Colonic mucosa (tissue), 4 donors: ENCODE results near the gene DND1. TPM values are rescaled to one million over a fixed set of nuclear protein-coding genes. Genes with fewer than 3 reads are reported as not detected.
"Not testable (repeated sequence)": the region's sequence is repeated elsewhere in the genome, so short reads cannot be mapped to it uniquely, and the experiment has no call there.

Source experiments
- DNase-seq: peaks from one replicate; pipeline ENCODE4 v3.0.0-alpha.2; 2020
- H3K27ac ChIP-seq: fragments of 200-600 bp; one replicate; pipeline ENCODE4 v1.8.0; 2021
- H3K27me3 ChIP-seq: fragments of 200-600 bp; one replicate; pipeline ENCODE4 v1.8.0; 2021
- H3K36me3 ChIP-seq: fragments of 200-600 bp; one replicate; pipeline ENCODE4 v1.8.0; 2021
- H3K4me1 ChIP-seq: fragments of 200-600 bp; one replicate; pipeline ENCODE4 v1.8.0; 2021; ENCODE audit warnings: mild to moderate bottlenecking
- H3K4me3 ChIP-seq: fragments of 200-600 bp; one replicate; pipeline ENCODE4 v1.8.0; 2021
- H3K9ac ChIP-seq, 2 donors: one replicate each; pipeline ENCODE4 v1.7.0; 2013; ENCODE audit warnings: control low read depth in 2 of 2, low read depth in 2 of 2, low read length in 2 of 2
- H3K9me3 ChIP-seq: fragments of 200-600 bp; one replicate; pipeline ENCODE4 v1.8.0; 2021
- CTCF ChIP-seq: fragments of 200-600 bp; IDR thresholded peaks from one replicate; pipeline ENCODE4 v1.8.0; 2022; ENCODE audit warnings: antibody characterized with exemption, mild to moderate bottlenecking
- intact Hi-C: fragments of 100-400 bp; cut with DNase I; formaldehyde crosslinking; loops from one replicate; pipeline ENCODE4 v1.14.1; 2022
- total RNA-seq, 2 donors: library from RNA; stranded (reverse); fragmentation: NEBNext Ultra II Directional in 1 of 2; extraction: Animal tissue kit (Norgen Biotek cat#: 25700) in 1 of 2; gene quantifications; one replicate each; pipeline ENCODE4 v1.2.1, GENCODE V29; 2021
- donor health status: healthy.
- donor health status: DM: no; HTN: no; CAD: no.
- donor health status: DM: no; HTN: no; CAD: no.

DND1 gene
- total RNA-seq, 2 donors from 2014 or later, result 0.16 to 0.89 TPM

DNA sequence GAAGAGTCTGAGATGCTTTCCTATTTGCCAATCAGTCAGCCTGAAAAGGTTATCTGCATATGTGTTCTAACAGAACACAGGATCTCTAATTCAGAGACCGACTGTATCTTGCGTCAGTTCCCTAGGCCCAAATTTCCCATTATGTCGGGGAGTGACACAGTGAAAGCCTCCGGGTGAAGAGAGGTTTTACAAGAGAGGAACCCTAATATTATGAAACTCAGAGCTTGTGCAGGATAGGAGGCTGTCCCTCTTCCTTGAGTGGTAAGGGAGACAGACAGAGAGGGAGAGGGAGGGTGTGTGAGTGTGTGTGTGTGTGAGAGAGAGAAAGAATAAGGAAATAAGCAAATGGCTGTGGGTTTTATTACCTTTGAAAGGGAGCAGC is 42.3 kb downstream of the DND1 start:
- no peak for TF ChIP-seq CTCF
- Histone ChIP-seq H3K4me1 (peaks cover 4% of the 10 kb centered on the region), H3K4me3 (no peak overlapping the region), H3K27ac (peak overlapping the region; percentile 69), H3K36me3 (no peaks in the 10 kb centered on the region), H3K9ac (peak overlapping the region; percentile 30 to 91), H3K9me3 (no peaks in the 10 kb centered on the region), H3K27me3 (no peaks in the 10 kb centered on the region)
- intact Hi-C loops, result loop anchor here (5.0 kb wide), 1 partner anchor 64 kb away; no protein-coding TSS in a partner anchor
- no peak for DNase-seq

DNA sequence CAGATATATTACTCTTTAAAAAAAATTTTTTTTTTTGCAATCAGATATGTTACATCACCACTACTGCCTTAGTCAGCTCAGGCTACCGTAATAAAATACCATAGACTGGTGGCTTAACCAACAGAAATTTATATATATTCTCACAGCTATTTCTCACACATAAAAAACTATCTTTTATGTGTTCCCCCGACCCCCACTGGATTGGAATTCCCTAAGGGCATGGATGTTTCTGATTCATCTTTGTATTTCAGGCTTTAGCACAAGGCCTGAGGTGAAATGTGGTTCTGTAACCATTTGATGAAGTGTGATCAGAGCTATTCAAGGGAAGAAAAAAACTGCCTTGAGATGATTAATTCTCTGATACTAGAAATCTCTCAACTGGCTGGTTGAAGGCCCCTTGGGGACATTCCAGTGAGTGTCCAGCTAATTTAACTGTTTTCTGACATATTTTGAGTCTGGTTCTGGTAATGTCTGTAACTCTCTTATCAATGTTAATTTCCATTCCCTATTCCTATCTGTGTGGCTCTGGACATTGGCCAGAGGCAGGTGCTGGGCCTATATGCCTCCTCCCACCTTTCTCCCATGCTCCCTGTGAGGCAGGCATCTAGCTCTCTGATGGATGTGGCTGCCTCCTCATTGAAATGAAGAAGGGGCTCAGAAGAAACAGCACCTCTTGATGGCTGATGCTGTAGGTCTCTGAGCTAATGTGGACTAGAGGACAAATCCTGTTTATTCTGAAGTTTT is 42.9 kb downstream of the DND1 start:
- Histone ChIP-seq H3K27me3 (no peaks in the 10 kb centered on the region), H3K4me3 (no peak overlapping the region), H3K4me1 (peaks cover 4% of the 10 kb centered on the region), H3K27ac (peak overlapping the region; percentile 69), H3K36me3 (no peaks in the 10 kb centered on the region), H3K9ac (peak overlapping the region; percentile 30 to 91), H3K9me3 (no peaks in the 10 kb centered on the region)
- intact Hi-C loops, result loop anchor here (5.0 kb wide), 1 partner anchor 63 kb away; no protein-coding TSS in a partner anchor
- TF ChIP-seq CTCF, result no peak
- DNase-seq, result no peak

DNA sequence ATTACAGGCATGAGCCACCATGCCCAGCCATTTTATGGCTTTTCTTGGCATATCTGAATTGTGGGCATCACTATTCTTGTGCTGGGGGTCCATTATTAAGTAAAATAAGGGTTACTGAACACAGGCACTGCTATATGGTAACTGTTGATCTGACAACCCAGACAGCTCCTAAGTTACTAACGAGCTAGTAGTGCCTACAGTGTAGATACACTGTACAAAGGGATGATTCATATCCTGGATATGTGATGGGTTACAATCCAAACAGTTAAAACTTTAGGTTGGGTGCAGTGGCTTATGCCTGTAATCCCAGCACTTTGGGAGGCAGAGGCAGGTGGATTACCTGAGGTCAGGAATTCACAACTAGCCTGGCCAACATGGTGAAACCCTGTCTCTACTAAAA is 44.7 kb downstream of the DND1 start:
- H3K36me3 ChIP-seq, result no peaks in the 10 kb centered on the region
- intact Hi-C loops, result no loop called here
- no peak overlapping the region for H3K4me3 ChIP-seq
- no peak for TF ChIP-seq CTCF
- peaks cover 4% of the 10 kb centered on the region for H3K4me1 ChIP-seq
- H3K9me3 ChIP-seq, result no peaks in the 10 kb centered on the region
- no peak overlapping the region for H3K9ac ChIP-seq
- H3K27me3 ChIP-seq, result no peaks in the 10 kb centered on the region
- H3K27ac ChIP-seq, result no peak overlapping the region
- no peak for DNase-seq

GRCh38 chr5:140627972-140628371 is 45.4 kb downstream of the DND1 start:
- Histone ChIP-seq H3K27ac (no peak overlapping the region), H3K4me1 (peaks cover 4% of the 10 kb centered on the region), H3K9ac (no peak overlapping the region), H3K27me3 (no peaks in the 10 kb centered on the region), H3K36me3 (no peaks in the 10 kb centered on the region), H3K4me3 (no peak overlapping the region), H3K9me3 (no peaks in the 10 kb centered on the region)
- no peak for TF ChIP-seq CTCF
- no peak for DNase-seq
- intact Hi-C loops, result no loop called here

DNA sequence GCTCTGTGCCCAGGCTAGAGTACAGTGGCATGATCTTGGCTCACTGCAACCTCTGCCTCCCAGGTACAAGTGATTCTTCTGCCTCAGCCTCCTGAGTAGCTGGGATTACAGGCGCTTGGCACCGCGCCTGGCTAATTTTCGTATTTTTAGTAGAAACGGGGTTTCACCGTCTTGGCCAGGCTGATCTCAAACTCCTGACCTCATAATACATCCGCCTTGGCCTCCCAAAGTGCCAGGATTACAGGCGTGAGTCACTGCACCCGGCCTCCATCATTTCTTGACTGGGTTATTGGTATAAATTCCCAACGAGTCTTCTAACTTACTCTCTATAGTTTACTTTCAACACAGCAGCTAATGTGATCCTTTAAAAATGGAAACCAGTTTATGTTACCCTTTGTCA is 48.5 kb downstream of the DND1 start:
- H3K27ac ChIP-seq, H3K27me3 ChIP-seq, DNase-seq, H3K36me3 ChIP-seq, H3K9me3 ChIP-seq, H3K9ac ChIP-seq, intact Hi-C loops, H3K4me3 ChIP-seq, H3K4me1 ChIP-seq: not testable (repeated sequence)

GRCh38 chr5:140623061-140623460 is 50.3 kb downstream of the DND1 start:
- H3K9me3 ChIP-seq, DNase-seq, intact Hi-C loops, H3K36me3 ChIP-seq, H3K4me3 ChIP-seq, H3K4me1 ChIP-seq, H3K9ac ChIP-seq, H3K27me3 ChIP-seq, H3K27ac ChIP-seq: not testable (repeated sequence)
